Activated CD4-positive, alpha-beta T cell treated with anti-CD3 and anti-CD28 coated beads, Interleukin-2, Interleukin-4, amounts not matched to agents 100 ng/mL and 50 ng/mL, durations not matched to agents 16 hours and 8 hours (primary cell): ENCODE data around the gene TSPAN13.

Source experiments
- DNase-seq: peaks from one replicate; pipeline ENCODE4 v3.0.0-alpha.2; 2020; ENCODE audit warnings: low spot score

The TSPAN13 gene

DNA sequence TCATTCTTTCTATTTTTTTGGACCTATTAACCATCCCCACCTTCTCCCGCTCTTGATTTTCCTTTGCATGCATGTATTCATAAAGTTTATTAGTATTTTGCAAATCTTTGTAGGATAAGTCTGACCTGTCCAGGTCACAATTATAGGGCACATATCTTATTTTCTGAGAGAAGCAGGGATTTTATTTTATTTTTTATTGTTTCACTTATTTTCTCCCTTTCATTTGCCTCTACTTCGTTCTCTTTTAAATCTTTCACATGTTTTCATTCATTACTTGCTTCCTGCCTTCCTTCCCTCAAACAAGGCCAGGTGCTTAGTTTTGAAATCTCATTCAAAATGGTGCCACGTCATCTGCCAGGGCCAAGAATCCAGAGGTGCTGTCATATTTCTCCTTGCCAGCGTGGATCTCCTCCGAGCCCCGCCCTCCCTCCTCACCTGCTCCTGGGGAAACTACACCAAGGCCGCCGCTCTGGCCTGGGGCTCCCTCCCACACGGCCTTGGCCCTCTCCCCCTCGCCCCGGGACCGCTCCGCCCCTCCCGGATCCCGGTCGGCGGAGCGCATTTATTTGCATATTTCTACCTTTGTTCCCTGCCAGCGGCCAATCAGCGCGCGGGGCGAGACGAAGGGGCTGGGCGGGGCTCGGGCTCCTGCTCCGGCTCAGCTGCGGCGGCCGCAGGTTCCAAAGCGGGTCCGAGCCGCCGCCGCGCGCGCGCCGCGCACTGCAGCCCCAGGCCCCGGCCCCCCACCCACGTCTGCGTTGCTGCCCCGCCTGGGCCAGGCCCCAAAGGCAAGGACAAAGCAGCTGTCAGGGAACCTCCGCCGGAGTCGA is at the start of gene TSPAN13:
TSS of gene TSPAN13 (plus strand) at position 654 of the 830 bp plus-strand sequence. CDS start 213 bp downstream, outside the sequence.
- peak; percentile 75 for DNase-seq

DNA sequence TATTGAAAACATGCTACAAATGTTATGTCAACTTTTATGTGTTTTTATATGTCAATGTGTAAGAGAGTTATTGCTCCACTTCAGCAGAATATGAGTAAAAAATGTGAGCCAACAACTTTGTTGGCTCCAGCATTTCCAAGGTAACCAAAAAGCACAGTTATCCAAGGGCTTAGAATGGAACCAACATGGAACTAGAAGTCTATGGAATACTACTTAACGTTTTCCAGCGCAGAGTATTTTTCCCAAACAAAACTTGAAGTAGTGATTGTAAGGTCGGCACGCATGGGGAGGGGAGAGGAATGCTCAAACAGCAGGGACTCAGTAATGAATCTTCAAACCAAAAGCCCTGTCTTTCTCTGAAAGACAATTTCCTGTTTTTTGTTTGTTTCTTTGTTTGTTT is 45.0 kb upstream of the TSPAN13 start:
- no peak for DNase-seq

DNA sequence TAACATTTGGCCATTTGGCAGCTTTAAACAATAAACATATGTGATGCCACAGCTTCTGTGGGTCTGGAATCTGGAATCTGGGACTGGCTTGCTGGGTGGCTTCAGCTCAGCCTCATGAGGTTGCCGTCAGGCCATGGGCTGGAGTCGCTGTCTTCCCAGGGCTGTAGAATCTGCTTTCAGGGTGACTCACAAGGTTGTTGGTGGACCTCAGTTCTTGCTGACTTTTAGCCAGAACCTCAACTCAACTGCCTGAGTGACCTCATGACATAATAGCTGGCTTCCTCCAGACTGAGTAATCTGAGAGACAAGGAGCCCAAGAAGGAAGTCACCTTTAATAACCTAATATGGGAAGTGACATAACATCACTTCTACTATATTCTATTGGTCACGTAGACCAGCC is 44.6 kb upstream of the TSPAN13 start:
- DNase-seq = no peak

DNA sequence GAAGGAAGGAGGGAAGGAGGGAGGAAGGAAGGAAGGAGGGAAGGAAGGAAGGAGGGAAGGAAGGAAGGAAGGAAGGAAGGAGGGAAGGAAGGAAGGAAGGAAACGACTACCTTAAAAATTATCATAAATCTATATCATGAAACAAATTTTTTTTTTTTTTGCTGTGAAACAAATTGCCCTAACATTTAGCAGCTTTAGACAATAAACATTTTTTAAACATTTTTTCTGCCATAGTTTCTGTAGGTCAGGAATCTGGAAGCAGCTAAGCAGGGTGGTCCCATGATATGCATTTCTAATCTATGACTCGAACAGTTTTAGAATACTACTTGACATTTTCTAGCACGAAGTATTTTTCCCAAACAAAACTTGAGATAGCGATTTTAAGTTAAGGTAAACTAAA is 42.9 kb upstream of the TSPAN13 start:
- DNase-seq = no peak

DNA sequence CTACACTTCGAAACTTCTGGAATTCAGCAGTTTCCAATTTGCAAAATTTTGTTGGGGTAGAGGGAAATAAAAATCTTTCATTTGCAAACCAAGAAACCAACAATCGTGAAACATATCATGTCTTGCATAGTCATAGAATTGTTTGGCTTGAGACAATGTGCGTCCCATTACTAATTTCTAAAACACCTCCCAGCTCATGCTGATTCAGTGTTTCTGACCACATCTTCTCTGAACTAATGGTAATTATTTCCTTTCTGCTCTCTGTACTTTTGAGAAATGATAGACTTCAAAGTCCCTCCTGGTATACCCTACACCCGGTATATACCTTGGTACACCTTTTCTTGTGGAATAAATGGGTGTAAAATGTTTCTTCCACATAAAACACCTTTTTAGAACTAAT is 41.8 kb upstream of the TSPAN13 start:
- DNase-seq = peak; percentile 58

DNA sequence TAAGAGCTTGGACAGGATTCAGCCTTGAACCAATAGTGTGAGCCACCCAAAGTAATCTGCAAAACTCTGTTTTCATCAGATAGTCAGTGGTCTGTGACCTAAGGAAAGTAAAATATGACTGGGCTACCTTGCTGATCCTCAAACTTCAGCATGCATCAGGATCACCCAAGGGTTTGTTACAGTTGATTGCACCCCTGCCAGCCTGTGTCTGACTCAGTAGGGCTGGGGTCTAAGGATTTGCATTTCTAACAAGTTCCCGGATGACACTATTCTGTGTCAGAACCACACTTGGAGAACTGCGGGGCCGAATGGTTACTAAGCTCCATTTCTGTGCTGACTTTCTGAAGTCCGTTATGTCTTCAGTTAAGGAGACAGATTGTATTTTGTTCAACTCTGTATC is 40.6 kb upstream of the TSPAN13 start:
- DNase-seq = peak; percentile 13

DNA sequence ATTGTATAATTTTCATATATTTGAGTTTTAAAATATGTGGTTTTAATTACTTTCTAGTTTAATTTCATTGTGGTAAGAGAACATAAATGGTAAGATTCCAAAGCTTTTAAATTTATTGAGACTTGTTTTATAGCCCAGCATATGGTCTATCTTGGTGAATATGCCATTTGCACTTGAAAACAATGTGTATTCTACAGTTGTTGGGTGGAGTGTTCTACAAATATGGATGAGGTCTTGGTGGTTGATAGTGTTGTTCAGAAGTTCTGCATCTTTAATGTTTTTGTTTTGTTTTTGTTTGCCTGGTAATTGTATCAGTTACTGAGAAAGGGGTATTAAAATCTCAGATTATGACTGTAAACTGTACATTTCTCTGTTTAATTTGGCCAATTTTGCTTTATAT is 37.6 kb upstream of the TSPAN13 start:
- DNase-seq = no peak

DNA sequence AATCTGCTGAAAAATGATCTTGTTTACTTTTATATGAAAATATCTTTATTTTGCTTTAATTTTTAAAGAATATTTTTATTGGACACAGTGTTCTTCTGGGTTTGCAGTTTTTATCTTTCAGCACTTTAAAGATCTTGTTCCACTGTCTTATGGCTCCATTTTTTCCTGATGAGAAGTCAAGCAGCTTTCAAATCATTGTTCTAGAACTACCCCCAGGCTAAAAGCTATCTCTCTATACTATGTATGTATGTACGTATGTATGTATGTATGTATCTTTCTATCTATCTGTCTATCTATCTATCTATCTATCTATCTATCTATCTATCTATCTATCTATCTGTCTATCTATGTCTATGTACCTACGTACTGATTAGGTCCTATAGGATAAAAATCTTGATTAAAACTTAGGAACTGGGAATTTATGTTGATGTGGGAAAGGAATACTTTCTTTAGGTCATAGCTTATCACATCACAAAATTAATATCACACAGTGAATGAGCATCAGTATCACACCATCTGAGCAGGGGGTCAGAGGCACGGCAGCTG is 35.4 kb upstream of the TSPAN13 start:
- DNase-seq = no peak

DNA sequence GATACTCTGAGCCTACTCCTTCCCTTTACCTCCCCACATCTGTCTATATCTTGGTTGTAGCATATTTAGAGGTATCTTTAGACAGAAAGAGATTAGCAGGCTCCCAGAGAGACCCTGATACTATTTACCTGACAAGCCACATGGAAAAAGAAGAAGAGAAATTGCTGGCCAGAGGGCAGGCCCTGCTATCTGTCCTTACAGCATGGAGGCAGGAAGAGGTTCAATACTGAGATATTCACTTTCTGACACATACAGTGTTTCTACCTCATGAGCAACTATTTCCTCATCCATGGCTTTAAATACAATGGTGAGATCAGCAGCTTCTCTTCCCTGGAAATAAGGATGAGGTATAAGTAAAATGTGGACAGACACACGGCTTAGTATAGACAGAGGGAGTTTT is 33.9 kb upstream of the TSPAN13 start:
- DNase-seq = no peak

DNA sequence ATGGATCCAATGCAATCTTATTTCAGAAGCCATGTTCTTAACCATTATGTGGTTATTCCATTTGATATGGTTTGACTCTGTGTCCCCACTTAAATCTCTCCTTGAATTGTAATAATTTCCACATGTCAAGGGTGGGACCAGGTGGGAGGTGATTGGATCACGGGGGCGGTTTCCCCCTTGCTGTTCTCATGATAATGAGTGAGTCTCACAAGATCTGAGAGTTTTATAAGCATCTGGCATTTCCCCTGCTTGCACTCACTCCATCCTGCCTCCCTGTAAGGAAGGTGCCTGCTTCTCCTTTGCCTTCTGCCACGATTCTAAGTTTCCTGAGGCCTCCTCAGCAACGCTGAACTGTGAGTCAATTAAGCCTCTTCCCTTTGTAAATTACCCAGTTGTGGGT is 32.0 kb upstream of the TSPAN13 start:
- no peak for DNase-seq

DNA sequence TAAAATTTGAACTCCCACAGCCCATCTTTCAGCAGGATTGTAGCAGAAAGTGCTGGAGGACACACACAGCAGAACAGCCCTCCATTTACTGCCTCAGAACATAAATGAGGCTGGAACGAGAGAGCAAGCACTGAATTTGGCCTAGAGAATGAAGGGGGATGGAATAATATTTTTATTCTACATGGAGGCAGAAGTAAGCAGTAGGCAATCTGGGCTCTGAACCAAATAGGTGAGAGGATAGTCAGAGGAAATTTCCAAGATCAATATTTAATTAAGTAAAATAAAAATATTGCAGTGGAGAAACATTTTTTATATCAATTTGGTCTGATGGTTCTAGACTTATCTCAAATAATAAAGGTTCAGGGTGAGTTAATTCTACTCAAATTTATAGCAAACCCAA is 29.2 kb upstream of the TSPAN13 start:
- no peak for DNase-seq

DNA sequence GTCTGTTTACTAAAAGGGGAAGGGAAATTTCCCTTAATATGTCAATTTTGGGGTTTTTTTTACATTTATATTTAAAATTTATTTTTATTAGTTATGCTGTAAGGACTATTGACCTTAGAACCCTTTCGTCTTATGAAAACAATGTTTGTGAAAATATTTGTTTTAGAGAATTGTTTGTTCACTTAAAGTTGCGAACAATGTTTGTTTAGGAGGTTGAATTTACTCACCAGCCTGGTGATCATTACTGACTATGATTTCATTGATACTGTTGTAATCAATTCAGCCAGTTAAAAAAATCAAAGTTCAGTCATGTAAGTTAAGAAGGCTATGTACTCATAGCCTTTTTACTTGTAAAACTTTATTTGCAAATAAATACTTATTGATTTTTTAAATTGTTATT is 27.4 kb upstream of the TSPAN13 start:
- DNase-seq = no peak

DNA sequence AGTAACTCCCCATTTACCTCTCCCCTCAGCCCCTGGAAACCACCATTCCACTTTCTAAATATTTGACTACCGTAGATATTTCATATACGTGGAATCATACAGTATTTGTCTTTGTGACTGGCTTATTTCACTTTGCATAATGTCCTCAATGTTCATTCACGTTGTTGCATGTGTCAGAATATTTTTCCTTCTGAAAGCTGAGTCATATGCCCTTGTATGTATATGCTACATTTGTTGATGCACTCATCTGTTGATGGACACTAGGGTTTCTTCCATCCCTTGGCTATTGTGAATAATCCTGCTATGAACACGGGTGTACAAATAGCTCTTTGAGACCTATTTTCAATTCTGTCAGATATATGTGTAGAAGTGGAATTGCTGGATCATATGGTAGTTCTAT is 25.8 kb upstream of the TSPAN13 start:
- DNase-seq = no peak

DNA sequence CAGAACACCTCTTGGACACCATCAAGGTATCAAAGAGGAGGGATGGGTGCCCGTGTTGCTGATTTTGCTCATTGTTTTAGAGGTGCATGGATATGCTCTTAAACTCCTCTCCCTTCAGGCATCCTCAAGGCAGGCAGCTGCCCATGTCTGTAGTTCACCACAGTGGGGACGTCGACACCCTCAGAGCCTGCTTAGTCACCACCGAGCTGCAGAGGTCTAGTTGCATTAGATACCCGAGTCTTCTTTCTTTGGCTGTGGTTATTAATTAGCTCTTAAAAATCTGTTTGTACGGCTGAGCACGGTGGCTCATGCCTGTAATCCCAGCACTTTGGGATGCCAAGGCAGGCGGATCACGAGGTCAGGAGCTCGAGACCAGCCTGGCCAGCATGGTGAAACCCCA is 24.7 kb upstream of the TSPAN13 start:
- no peak for DNase-seq

DNA sequence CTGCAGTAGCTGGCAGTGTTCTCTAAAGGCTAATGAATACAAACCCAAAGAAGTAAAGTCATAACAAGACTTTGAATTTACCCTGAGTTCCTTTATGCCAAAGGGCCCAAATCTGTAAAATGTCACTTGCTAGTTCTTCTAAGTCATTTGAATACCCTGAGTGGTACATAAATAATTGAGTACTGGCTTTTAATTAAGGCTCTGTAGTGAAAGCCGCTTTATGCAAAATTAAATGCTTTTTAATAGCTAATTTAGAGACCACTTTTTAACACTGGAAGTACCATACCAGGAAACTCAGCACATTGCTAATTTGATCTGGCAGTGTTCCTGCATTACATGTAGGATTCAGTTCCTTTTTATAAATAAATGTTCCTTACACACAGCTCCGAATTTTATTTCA is 24.0 kb upstream of the TSPAN13 start:
- DNase-seq = no peak

DNA sequence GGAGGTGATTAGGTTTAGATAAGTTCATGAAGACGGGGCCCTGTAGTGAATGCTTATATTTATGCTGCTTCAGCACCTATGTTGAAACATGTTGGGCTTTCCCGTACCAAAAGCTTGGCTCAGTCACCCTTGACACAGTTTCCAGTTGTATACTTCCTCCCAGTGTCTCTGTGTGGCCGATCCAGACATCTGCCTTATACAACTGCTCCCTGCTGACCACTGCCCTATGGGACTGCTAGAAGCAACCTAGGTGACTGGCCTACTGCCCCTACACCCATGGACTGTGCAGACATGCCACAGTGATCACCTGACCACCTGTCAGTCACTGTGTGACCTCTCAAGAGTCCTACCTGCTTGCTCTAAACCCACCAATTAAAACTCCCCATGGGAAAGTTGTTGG is 22.6 kb upstream of the TSPAN13 start:
- no peak for DNase-seq

DNA sequence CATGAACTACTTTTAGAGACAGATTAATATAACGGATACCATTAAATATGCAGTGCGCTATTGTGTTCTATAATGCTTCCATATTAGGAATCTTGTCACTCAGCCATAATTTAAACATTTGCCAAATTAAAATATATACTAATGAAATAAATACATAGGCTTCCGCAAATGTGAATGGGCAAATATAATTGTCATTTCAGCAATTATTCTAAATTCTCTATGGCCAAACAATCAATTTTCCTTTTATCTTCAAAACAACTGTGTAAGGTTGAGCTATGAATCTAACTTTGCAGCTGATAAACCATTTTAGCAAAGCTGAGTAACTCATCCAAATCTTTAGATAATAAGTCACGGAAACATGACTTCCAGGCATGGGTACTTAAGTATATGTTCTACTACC is 20.7 kb upstream of the TSPAN13 start:
- no peak for DNase-seq

DNA sequence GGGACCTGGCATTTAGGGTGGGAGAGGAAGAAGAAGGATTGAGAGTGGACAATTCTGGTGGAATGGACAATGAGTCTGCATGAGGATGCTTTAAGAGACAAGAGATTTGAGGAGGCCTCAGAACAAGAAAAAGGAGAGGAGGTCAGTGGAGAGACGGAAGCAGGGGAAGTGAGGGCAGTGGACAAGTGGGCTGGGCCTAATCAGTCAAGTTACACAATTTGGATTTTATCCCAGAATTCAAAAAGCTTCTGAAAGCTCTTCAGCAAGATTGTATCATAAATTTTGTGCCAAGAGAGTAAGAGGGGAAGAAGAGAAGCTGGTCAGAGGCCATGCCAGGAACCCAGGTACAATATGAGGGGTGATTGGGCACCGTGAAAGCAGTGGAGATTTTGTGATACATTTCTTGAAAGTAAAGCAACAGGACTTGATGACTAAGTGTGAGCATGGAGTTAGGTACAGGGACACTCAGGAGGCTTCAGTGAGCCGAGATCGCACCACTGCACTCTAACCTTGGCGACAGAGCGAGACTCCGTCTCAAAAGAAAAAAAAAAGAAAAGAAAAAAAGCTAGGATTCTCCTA is 19.3 kb upstream of the TSPAN13 start:
- DNase-seq = no peak

DNA sequence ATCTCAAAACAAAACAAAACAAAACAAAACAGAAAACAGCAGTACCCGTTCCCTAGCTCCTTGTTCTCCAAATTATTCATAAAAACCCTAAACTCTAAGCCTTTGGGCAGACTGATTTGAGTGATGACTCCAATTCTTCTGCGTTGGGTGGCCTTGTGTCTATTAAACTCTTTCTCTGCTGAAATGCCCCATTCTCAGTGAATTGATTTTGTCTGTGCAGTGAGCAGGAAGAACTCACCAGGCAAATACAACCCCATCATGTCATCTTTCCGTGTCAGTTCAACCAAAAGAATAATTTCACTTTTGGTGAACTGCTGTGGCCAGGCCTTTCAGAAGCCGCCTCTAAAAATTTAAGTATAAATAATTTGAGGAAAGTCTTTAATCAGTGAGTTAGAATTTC is 18.5 kb upstream of the TSPAN13 start:
- DNase-seq = no peak

DNA sequence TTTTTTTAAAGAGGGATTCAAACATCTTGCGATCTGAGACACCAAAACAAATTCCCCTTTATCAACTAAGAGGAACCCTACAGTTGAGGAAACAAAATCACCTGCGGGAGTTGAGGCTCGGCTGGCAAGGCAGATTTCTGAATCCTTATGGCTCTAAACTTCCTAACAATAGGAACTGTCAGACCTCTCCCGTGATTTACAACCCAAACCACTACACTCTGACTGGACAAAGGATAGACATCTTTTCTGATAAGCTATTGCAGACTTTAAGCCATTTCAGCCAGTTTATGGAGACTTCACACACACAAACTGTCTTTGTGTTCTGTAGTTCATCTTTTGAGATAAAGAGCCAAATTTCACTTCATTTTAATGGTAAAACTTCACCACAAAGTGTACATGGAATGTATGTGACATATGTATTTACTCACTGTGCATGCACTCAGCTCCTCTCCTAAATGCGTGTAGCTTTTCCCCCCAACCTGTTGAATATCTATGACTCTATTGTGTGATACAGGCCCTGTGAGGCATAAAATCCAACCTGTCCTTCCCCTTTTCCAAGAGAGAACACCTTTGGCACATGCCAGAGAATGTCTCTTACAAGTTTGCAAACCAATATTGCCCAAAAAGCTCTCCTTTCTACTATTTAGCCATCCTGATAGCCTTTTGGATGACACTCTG is 15.4 kb upstream of the TSPAN13 start:
- no peak for DNase-seq

DNA sequence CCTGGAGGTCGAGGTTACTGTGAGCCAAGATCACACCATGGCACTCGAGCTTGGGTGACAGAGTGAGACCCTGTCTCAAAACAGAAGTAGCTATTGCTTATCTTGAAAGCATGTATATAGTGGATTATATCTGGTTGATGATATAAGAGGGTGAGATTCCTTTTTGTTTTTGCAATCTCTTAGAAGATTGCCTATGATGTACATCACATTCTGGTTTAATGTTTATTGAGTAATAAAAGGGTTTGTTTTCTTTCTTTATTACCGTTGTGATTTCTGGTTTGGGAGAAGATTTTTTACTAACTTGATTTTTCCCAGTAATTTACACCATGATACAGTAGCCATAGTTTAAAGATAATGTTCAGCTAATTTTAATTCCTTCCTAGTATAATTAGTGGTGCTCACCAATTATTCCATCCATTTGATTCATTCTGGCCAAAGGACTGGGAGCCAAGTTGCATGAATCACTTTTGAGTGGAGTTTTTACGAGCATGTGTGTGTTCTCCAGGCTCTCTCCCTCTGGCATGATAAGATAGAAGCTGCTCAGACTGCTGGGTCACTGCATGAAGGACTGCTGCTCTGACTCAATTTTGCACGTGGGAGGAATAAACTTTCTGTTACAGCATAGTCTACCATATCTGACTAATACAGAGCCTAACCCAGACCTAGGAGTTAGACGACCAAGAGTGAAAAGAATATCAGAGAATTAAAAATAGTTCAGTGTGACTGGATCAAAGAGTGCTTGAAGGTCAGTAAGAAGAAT is 13.5 kb upstream of the TSPAN13 start:
- peak; percentile 22 for DNase-seq

DNA sequence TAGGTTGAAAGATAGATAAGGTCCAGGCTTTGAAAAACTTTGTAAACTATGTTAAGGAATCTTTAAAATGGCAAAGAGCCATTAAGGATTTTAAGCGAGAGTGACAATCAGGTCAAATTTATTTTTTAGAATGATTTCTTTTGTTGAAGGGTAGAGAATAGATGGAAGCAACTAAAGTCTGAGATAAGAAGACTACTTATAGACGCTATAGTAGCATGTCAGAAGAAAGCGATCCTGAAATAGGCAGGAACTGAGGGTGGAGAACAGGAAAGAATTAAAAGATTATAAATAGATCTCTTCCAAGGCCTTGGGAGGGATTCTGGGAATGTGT is 13.0 kb upstream of the TSPAN13 start:
- no peak for DNase-seq

DNA sequence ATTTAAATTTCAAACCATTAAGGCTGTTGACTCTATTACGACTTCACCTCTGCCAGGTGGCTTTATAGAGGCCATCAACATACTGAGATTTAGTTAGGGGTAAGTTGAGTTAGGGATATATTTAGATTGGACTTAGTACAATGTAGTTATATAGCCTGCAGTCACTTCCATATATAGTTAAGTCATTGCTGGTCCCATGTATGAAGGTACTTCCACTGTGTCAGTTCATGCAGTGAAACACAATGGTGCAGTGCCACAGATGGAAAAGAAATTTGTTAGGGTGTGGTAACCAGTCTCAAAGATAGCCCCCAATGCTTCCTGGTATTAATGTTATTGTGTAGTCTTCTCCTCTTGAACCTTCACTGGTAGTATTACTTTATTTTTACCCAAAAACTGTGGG is 12.6 kb upstream of the TSPAN13 start:
- DNase-seq = no peak
